GM23248 (cell line): Measurements from ENCODE around the gene ZDHHC24. TPM values are rescaled to one million over a fixed set of nuclear protein-coding genes. Genes with fewer than 3 reads are reported as not detected.

ENCODE experiments used
- DNase-seq: peaks from one replicate; pipeline ENCODE4 v3.0.0-alpha.2; 2015
- H2AFZ ChIP-seq: fragments of 200-600 bp; sonication (generic); 2 replicates; pipeline ENCODE4 v1.6.1; 2016; ENCODE audit warnings: antibody characterized with exemption
- H3F3A ChIP-seq: fragments of 200-600 bp; sonication (generic); 2 replicates; pipeline ENCODE4 v1.6.1; 2016; ENCODE audit warnings: mild to moderate bottlenecking, antibody characterized with exemption, mixed run types; ENCODE audit not compliant: insufficient read depth
- H3K27ac ChIP-seq: fragments of 200-600 bp; sonication (generic); 2 replicates; pipeline ENCODE4 v1.5.1; 2016; ENCODE audit warnings: mild to moderate bottlenecking
- H3K27me3 ChIP-seq: fragments of 200-600 bp; sonication (generic); replicated peaks from 2 replicates; pipeline ENCODE4 v1.6.1; 2016; ENCODE audit warnings: mild to moderate bottlenecking; ENCODE audit not compliant: insufficient read depth
- H3K36me3 ChIP-seq: fragments of 200-600 bp; sonication (generic); 2 replicates; pipeline ENCODE4 v1.6.1; 2016; ENCODE audit warnings: low read depth, mild to moderate bottlenecking
- H3K4me1 ChIP-seq: fragments of 200-600 bp; sonication (generic); 2 replicates; pipeline ENCODE4 v1.6.1; 2016; ENCODE audit warnings: mild to moderate bottlenecking; ENCODE audit not compliant: insufficient read depth
- H3K4me2 ChIP-seq: fragments of 200-600 bp; sonication (generic); one replicate; pipeline ENCODE4 v1.6.1; 2016; ENCODE audit warnings: mild to moderate bottlenecking; ENCODE audit not compliant: unreplicated experiment
- H3K4me3 ChIP-seq: fragments of 200-600 bp; sonication (generic); 2 replicates; pipeline ENCODE4 v1.5.1; 2016; ENCODE audit warnings: mild to moderate bottlenecking
- H3K79me2 ChIP-seq: fragments of 200-600 bp; sonication (generic); 2 replicates; pipeline ENCODE4 v1.6.1; 2016; ENCODE audit warnings: mild to moderate bottlenecking; ENCODE audit not compliant: insufficient read depth
- H3K9ac ChIP-seq: fragments of 200-600 bp; sonication (generic); 2 replicates; pipeline ENCODE4 v1.6.1; 2016; ENCODE audit warnings: mild to moderate bottlenecking
- H3K9me2 ChIP-seq: fragments of 200-600 bp; sonication (generic); 2 replicates; pipeline ENCODE4 v1.6.1; 2016; ENCODE audit warnings: mixed run types, mild to moderate bottlenecking, moderate library complexity; ENCODE audit not compliant: insufficient read depth
- H3K9me3 ChIP-seq: fragments of 200-600 bp; sonication (generic); one replicate; pipeline ENCODE4 v1.6.1; 2017; ENCODE audit warnings: low read depth
- H4K20me1 ChIP-seq: fragments of 200-600 bp; sonication (generic); 2 replicates; pipeline ENCODE4 v1.6.0; 2016; ENCODE audit not compliant: insufficient read depth
- EZH2 ChIP-seq: fragments of 200-600 bp; sonication (generic); IDR thresholded peaks from 2 replicates; pipeline ENCODE4 v1.6.1; 2018; ENCODE audit warnings: antibody characterized with exemption, mild to moderate bottlenecking; ENCODE audit not compliant: insufficient read depth, poor library complexity, severe bottlenecking
- EZH2phosphoT487 ChIP-seq: fragments of 200-600 bp; sonication (generic); IDR thresholded peaks from 2 replicates; pipeline ENCODE4 v1.6.1; 2018; ENCODE audit warnings: antibody characterized with exemption, moderate library complexity, mild to moderate bottlenecking, low read depth; ENCODE audit not compliant: insufficient read depth
- WGBS, 2 experiments: methylation state at CpG; one replicate each; pipeline ENCODE4 v1.1.6; 2015 to 2017; ENCODE audit warnings: low lambda C conversion rate in 2 of 2, low coverage in 1 of 2; ENCODE audit errors: missing lambda C conversion rate in 2 of 2; 5-methylcytosine and 5-hydroxymethylcytosine counted together
- in situ Hi-C: fragments of 300-500 bp; cut with MboI; formaldehyde crosslinking; loops from 2 replicates; pipeline ENCODE4 v1.15.0; 2020
- polyA plus RNA-seq: library from polyadenylated mRNA; unstranded; fragments of >200 nt; fragmentation: Nextera tagmentation; extraction: Ambion mirVana; gene quantifications from 2 replicates; pipeline ENCODE4 v1.2.1, GENCODE V29; 2016
- total RNA-seq: library from RNA; depleted of rRNA; stranded (reverse); fragments of >200 nt; shearing (Covaris generic); gene quantifications from 2 replicates; pipeline ENCODE4 v1.2.3, GENCODE V29; 2014

ZDHHC24 gene
- total and polyA plus RNA-seq, 2 experiments from 2014 or later = 20.8 to 23.5 TPM

GRCh38 chr11:66564538-66564937 is 18.7 kb upstream of the ZDHHC24 start:
- Histone ChIP-seq H3K4me2 (no peak overlapping the region), H3K9ac (no peak overlapping the region), H3K27ac (no peak overlapping the region), H3K27me3 (no peaks in the 10 kb centered on the region), H3K79me2 (no peaks in the 10 kb centered on the region), H3K9me2 (no peaks in the 10 kb centered on the region), H3K4me1 (no peaks in the 10 kb centered on the region), H2AFZ (no peak overlapping the region), H4K20me1 (no peaks in the 10 kb centered on the region), H3K4me3 (no peak overlapping the region), H3F3A (no peaks in the 10 kb centered on the region), H3K9me3 (no peaks in the 10 kb centered on the region), H3K36me3 (no peaks in the 10 kb centered on the region)
- 79 to 81% methylated on average over 14 of the region's 14 CpGs for WGBS, 2 experiments
- DNase-seq = no peak
- in situ Hi-C loops = no loop called here
- TF ChIP-seq EZH2phosphoT487 (no peak), EZH2 (no peak)

DNA sequence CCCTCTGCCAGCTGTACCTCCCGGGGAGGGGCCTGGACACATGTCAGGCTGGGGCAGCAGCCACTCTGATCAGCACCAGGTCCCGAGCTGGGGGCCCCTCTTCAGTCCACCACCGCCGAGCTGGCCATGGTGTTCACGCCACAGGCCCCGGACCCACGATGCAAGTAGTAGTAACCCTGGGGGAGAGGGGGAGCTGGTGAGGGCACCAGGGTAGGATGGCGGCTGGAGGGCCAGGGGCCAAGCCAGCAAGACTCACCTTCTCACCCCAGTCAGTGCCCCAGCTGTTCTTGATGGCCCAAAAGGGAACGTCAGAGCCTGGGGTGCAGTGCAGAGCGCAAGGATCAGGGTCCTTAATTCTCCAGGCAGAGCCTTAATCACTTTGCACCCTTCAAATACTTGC is 18.0 kb upstream of the ZDHHC24 start:
- no peak overlapping the region for H3K4me3 ChIP-seq
- H3K27ac ChIP-seq = no peak overlapping the region
- no peak overlapping the region for H3K4me2 ChIP-seq
- in situ Hi-C loops = no loop called here
- H3K9ac ChIP-seq = no peak overlapping the region
- H3K9me2 ChIP-seq = no peaks in the 10 kb centered on the region
- H4K20me1 ChIP-seq = no peaks in the 10 kb centered on the region
- no peak overlapping the region for H2AFZ ChIP-seq
- no peaks in the 10 kb centered on the region for H3K4me1 ChIP-seq
- H3F3A ChIP-seq = no peaks in the 10 kb centered on the region
- no peak for TF ChIP-seq EZH2
- H3K27me3 ChIP-seq = peaks cover 2% of the 10 kb centered on the region; the same call in 1 of the 2 replicates
- H3K79me2 ChIP-seq = no peaks in the 10 kb centered on the region
- no peaks in the 10 kb centered on the region for H3K36me3 ChIP-seq
- WGBS, 2 experiments = 75 to 79% methylated on average over 9 of the region's 10 CpGs
- no peak for DNase-seq
- H3K9me3 ChIP-seq = no peaks in the 10 kb centered on the region

DNA sequence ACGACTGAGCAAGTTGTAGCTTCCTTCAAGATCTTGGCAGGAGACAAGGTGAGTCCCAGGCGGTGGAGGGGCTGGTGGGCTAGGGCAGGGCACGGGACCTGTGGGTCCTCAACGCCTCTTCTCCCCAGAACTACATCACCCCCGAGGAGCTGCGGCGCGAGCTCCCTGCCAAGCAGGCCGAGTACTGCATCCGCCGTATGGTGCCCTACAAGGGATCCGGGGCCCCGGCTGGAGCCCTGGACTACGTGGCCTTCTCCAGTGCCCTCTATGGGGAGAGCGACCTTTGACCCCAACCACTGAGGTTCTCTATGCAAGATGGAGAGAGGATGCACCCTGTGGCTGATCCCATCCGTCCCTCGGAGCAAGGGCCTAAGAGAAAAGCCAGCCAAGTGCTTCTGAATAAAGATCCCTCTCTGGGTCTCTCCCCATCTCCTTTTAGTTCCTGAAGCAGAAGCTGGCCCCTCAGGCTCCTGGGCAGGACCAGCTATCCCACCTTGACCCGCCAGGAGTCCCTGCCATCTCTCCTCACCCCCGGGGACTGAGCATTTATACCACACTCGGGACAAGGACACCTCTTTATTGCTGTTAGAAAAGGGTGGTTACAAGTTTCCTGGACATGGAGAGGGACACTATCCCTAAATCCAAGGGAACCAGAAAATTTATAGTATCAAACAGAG is 17.2 kb upstream of the ZDHHC24 start:
- H3K9me2 ChIP-seq = no peaks in the 10 kb centered on the region
- H3K4me2 ChIP-seq = no peak overlapping the region
- no peaks in the 10 kb centered on the region for H3K9me3 ChIP-seq
- no peaks in the 10 kb centered on the region for H4K20me1 ChIP-seq
- H3K27ac ChIP-seq = no peak overlapping the region
- no peaks in the 10 kb centered on the region for H3F3A ChIP-seq
- H3K79me2 ChIP-seq = no peaks in the 10 kb centered on the region
- no peaks in the 10 kb centered on the region for H3K4me1 ChIP-seq
- H3K9ac ChIP-seq = no peak overlapping the region
- in situ Hi-C loops = no loop called here
- peaks cover 9% of the 10 kb centered on the region for H3K27me3 ChIP-seq
- DNase-seq = no peak
- H3K4me3 ChIP-seq = no peak overlapping the region
- no peak overlapping the region for H2AFZ ChIP-seq
- H3K36me3 ChIP-seq = no peaks in the 10 kb centered on the region
- WGBS, 2 experiments = 74 to 82% methylated on average over 20 of the region's 20 CpGs
- no peak for TF ChIP-seq EZH2
- TF ChIP-seq EZH2phosphoT487 = no peak

DNA sequence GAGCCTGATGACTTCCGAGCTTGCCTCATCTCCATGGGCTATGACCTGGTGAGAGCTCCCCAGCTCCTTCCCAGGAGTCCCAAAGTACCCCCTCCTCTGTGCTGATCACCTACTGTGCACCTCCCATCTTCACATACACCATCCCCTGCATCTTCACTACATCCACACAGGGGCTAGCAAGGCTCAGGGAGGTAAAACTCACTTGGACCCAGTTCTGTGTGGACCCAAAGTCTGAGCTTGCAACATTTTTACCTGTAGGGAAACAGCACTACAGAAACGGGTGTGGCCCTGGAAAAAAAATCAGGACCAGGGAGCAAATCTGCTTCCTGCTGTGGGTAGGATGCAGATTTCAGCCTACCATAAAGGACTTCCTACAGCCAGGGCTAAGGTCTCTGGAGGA is 16.4 kb upstream of the ZDHHC24 start:
- Histone ChIP-seq H4K20me1 (no peaks in the 10 kb centered on the region), H3K36me3 (no peaks in the 10 kb centered on the region), H3K27me3 (peaks cover 9% of the 10 kb centered on the region), H3K4me2 (no peak overlapping the region), H2AFZ (no peak overlapping the region), H3K27ac (no peak overlapping the region), H3K9me2 (no peaks in the 10 kb centered on the region), H3K9me3 (no peaks in the 10 kb centered on the region), H3K79me2 (no peaks in the 10 kb centered on the region), H3K9ac (no peak overlapping the region), H3F3A (no peaks in the 10 kb centered on the region), H3K4me3 (no peak overlapping the region), H3K4me1 (no peaks in the 10 kb centered on the region)
- in situ Hi-C loops = no loop called here
- 42 to 69% methylated on average over 2 of the region's 2 CpGs for WGBS, 2 experiments
- no peak for DNase-seq
- no peak for TF ChIP-seq EZH2
- TF ChIP-seq EZH2phosphoT487 = no peak

DNA sequence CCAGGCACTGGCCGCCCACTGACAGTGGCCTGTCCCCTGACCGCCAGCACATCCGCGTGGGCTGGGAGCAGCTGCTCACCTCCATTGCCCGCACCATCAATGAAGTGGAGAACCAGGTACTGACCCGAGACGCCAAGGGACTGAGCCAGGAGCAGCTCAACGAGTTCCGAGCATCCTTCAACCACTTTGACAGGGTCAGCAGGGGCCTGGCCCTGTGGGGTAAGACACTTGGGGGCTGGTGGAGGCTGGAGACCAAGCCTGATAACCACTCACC is 16.1 kb upstream of the ZDHHC24 start:
- Histone ChIP-seq H3K4me2 (no peak overlapping the region), H3K9me2 (no peaks in the 10 kb centered on the region), H3K9ac (no peak overlapping the region), H3K36me3 (no peaks in the 10 kb centered on the region), H3F3A (no peaks in the 10 kb centered on the region), H3K4me1 (no peaks in the 10 kb centered on the region), H3K27me3 (peaks cover 9% of the 10 kb centered on the region), H3K4me3 (no peak overlapping the region), H4K20me1 (no peaks in the 10 kb centered on the region), H3K79me2 (no peaks in the 10 kb centered on the region), H3K27ac (no peak overlapping the region), H3K9me3 (no peaks in the 10 kb centered on the region), H2AFZ (no peak overlapping the region)
- 90 to 97% methylated on average over 8 to 9 of the region's 9 CpGs for WGBS, 2 experiments
- in situ Hi-C loops = no loop called here
- no peak for DNase-seq
- TF ChIP-seq EZH2 (no peak), EZH2phosphoT487 (no peak)
